ENCODE measurements around the gene ZC3H12A.

Gene ZC3H12A

GRCh38 chr1:37474046-37474696 lies at the start of gene ZC3H12A:
TSS of gene ZC3H12A (plus strand) at chr1:37474580. CDS start at chr1:37475497, 917 bp downstream.
- DNase-seq = no peak

- DNase-seq = no peak
These were observed 49.2 kb upstream of the ZC3H12A start for GRCh38 chr1:37425221-37425620.

- no peak for DNase-seq
These were observed 45.4 kb upstream of the ZC3H12A start for GRCh38 chr1:37429029-37429428.

GRCh38 chr1:37430103-37430985 lies 44.0 kb upstream of the ZC3H12A start:
- no peak for DNase-seq

GRCh38 chr1:37432716-37433115 lies 41.7 kb upstream of the ZC3H12A start:
- DNase-seq = no peak

- no peak for DNase-seq
These were observed 41.2 kb upstream of the ZC3H12A start for GRCh38 chr1:37433171-37433570.

- DNase-seq = no peak
These were observed 39.8 kb upstream of the ZC3H12A start for GRCh38 chr1:37434292-37435225.

- no peak for DNase-seq
These were observed 37.3 kb upstream of the ZC3H12A start for GRCh38 chr1:37437087-37437486.

GRCh38 chr1:37438037-37438868 lies 36.1 kb upstream of the ZC3H12A start:
- no peak for DNase-seq

- DNase-seq = no peak
These were observed 35.5 kb upstream of the ZC3H12A start for GRCh38 chr1:37438869-37439343.

- DNase-seq = no peak
These were observed 34.9 kb upstream of the ZC3H12A start for GRCh38 chr1:37439349-37439995.

GRCh38 chr1:37441490-37441889 lies 32.9 kb upstream of the ZC3H12A start:
- DNase-seq = no peak

- DNase-seq = no peak
These were observed 32.2 kb upstream of the ZC3H12A start for GRCh38 chr1:37442139-37442538.

GRCh38 chr1:37442644-37443043 lies 31.7 kb upstream of the ZC3H12A start:
- DNase-seq = no peak

GRCh38 chr1:37446874-37447273 lies 27.5 kb upstream of the ZC3H12A start:
- DNase-seq = no peak

GRCh38 chr1:37448185-37448584 lies 26.2 kb upstream of the ZC3H12A start:
- DNase-seq = no peak

- no peak for DNase-seq
These were observed 25.5 kb upstream of the ZC3H12A start for GRCh38 chr1:37448691-37449417.

- no peak for DNase-seq
These were observed 24.4 kb upstream of the ZC3H12A start for GRCh38 chr1:37449936-37450335.

GRCh38 chr1:37452416-37452815 lies 22.0 kb upstream of the ZC3H12A start:
- no peak for DNase-seq

GRCh38 chr1:37453647-37454046 lies 20.7 kb upstream of the ZC3H12A start:
- DNase-seq = no peak

- DNase-seq = no peak
These were observed 18.9 kb upstream of the ZC3H12A start for GRCh38 chr1:37455516-37455915.

All from NCI-H187 treated with DMSO at 0.1 percent for 48 hours (cell line).